ENCODE results near the gene CXorf49B.

CXorf49B gene

DNA sequence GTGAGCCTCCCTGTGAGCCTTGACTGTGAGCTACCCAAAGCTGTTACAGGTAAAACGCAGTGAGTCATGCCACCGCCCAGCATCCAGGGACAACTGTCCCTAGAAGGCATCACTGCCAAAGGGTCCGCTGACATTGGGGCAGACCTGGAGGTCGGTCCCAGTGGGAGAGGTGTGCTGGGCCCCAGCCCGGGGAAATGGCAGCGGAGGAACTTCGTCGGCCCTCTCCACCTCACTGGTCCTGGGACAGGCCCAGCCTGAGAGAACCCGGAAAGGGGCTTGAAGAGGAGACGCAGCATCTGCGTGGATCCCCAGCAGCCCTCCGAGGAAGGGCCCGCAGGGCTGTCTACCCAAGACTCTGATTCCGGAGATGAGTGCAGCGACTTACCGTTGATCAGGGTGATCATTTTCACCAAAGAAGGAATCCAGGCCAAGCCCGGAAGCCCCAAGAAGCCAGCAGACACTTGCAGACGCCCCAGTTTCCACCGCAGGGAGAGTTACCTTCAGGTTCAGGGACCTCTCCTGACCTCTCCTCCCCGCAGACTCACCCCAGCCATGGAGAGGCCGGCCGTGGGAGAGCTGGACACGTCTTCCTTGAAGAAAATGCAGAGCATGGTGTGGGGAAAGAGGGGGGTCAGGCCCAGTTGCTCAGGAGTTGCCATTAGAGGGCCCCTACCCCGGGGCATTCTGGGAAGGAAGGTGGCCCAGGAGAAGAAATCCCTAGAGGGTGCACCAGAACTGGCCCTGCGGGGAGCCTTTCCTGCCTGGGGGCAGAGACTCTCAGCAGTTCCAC is 51.2 kb downstream of the CXorf49B start:
- no peak overlapping the region for H3K4me3 ChIP-seq (ENCODE audit: low read length)
- no peak for DNase-seq (ENCODE audit: low read depth, low spot score)

GRCh38 chrX:71815121-71815905 is 52.2 kb downstream of the CXorf49B start:
- no peak for DNase-seq (ENCODE audit: low read depth, low spot score)
- no peak overlapping the region for H3K4me3 ChIP-seq (ENCODE audit: low read length)

GRCh38 chrX:71815906-71816156 is 52.7 kb downstream of the CXorf49B start:
- H3K4me3 ChIP-seq (ENCODE audit: low read length), result no peak overlapping the region
- DNase-seq (ENCODE audit: low read depth, low spot score), result no peak

Data from Jurkat, Clone E6-1 (cell line).